ENCODE measurements around the gene CLEC2L.

DNA sequence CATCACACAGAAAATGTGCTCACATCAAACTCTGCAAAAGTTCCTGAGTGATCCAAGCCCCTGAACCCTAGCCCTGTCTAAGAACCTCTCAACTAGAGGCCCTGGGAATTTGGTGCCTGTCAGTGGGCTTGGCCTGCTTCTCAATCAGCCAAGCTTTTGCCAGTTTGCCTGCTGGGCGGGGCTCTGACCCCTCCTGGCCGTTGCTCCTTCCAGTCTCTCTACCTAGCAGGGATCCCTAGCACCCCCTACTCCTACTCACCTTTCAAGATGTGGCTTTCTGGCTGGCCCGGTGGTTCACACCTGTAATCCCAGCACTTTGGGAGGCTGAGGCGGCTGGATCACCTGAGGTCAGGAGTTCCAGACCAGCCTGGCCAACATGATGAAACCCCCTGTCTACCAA lies 42.1 kb upstream of the CLEC2L start:
- TF ChIP-seq, protein P1, sequence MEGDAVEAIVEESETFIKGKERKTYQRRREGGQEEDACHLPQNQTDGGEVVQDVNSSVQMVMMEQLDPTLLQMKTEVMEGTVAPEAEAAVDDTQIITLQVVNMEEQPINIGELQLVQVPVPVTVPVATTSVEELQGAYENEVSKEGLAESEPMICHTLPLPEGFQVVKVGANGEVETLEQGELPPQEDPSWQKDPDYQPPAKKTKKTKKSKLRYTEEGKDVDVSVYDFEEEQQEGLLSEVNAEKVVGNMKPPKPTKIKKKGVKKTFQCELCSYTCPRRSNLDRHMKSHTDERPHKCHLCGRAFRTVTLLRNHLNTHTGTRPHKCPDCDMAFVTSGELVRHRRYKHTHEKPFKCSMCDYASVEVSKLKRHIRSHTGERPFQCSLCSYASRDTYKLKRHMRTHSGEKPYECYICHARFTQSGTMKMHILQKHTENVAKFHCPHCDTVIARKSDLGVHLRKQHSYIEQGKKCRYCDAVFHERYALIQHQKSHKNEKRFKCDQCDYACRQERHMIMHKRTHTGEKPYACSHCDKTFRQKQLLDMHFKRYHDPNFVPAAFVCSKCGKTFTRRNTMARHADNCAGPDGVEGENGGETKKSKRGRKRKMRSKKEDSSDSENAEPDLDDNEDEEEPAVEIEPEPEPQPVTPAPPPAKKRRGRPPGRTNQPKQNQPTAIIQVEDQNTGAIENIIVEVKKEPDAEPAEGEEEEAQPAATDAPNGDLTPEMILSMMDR (conservative IDR thresholded peaks at IDR 0.05) = no peak
- TF ChIP-seq EZH2 (IDR thresholded peaks at IDR 0.05; ENCODE audit: low read depth) = no peak

Data from PC-9 (cell line).